Measurements from ENCODE around the gene OSBPL2.

The OSBPL2 gene

GRCh38 chr20:62332421-62332820 is 94.1 kb downstream of the OSBPL2 start:
- Histone ChIP-seq H3K4me3 (ENCODE audit: low read depth in 1 of 2, low read length in 2 of 2) (no peak overlapping the region), H3K27me3 (ENCODE audit: control insufficient read depth in 1 of 2, insufficient read depth in 2 of 2, low read length in 2 of 2) (peaks cover 0 to 3% of the 10 kb centered on the region in 2 donors), H3K4me1 (ENCODE audit: control insufficient read depth in 1 of 2, insufficient read depth in 2 of 2, low read length in 2 of 2) (peaks cover 0 to 6% of the 10 kb centered on the region in 2 donors), H3K9ac (ENCODE audit: low read depth in 1 of 2, low read length in 2 of 2) (no peak overlapping the region), H3K9me3 (ENCODE audit: control insufficient read depth in 1 of 2, low read length in 2 of 2) (no peaks in the 10 kb centered on the region), H3K36me3 (ENCODE audit: control insufficient read depth in 1 of 2, insufficient read depth in 2 of 2, low read length in 2 of 2) (peaks cover 6 to 18% of the 10 kb centered on the region in 2 donors), H3K27ac (ENCODE audit: low read depth, low read length) (no peak overlapping the region)

GRCh38 chr20:62332989-62333819 is 94.9 kb downstream of the OSBPL2 start:
- no peaks in the 10 kb centered on the region for H3K9me3 ChIP-seq (ENCODE audit: control insufficient read depth in 1 of 2, low read length in 2 of 2)
- no peak overlapping the region for H3K9ac ChIP-seq (ENCODE audit: low read depth in 1 of 2, low read length in 2 of 2)
- peaks cover 0 to 10% of the 10 kb centered on the region in 2 donors for H3K4me1 ChIP-seq (ENCODE audit: control insufficient read depth in 1 of 2, insufficient read depth in 2 of 2, low read length in 2 of 2)
- H3K4me3 ChIP-seq (ENCODE audit: low read depth in 1 of 2, low read length in 2 of 2) = no peak overlapping the region
- peaks cover 6 to 22% of the 10 kb centered on the region in 2 donors for H3K36me3 ChIP-seq (ENCODE audit: control insufficient read depth in 1 of 2, insufficient read depth in 2 of 2, low read length in 2 of 2)
- H3K27ac ChIP-seq (ENCODE audit: low read depth, low read length) = no peak overlapping the region
- peaks cover 0 to 3% of the 10 kb centered on the region in 2 donors for H3K27me3 ChIP-seq (ENCODE audit: control insufficient read depth in 1 of 2, insufficient read depth in 2 of 2, low read length in 2 of 2)

- no peak overlapping the region for H3K4me3 ChIP-seq (ENCODE audit: low read depth in 1 of 2, low read length in 2 of 2)
- no peak overlapping the region for H3K9ac ChIP-seq (ENCODE audit: low read depth in 1 of 2, low read length in 2 of 2)
- no peak overlapping the region for H3K27ac ChIP-seq (ENCODE audit: low read depth, low read length)
- no peaks in the 10 kb centered on the region for H3K9me3 ChIP-seq (ENCODE audit: control insufficient read depth in 1 of 2, low read length in 2 of 2)
- peaks cover 0 to 3% of the 10 kb centered on the region in 2 donors for H3K27me3 ChIP-seq (ENCODE audit: control insufficient read depth in 1 of 2, insufficient read depth in 2 of 2, low read length in 2 of 2)
- H3K4me1 ChIP-seq (ENCODE audit: control insufficient read depth in 1 of 2, insufficient read depth in 2 of 2, low read length in 2 of 2) = peaks cover 0 to 10% of the 10 kb centered on the region in 2 donors
- peaks cover 6 to 23% of the 10 kb centered on the region in 2 donors for H3K36me3 ChIP-seq (ENCODE audit: control insufficient read depth in 1 of 2, insufficient read depth in 2 of 2, low read length in 2 of 2)
These were observed 95.7 kb downstream of the OSBPL2 start for GRCh38 chr20:62333820-62334595.

- Histone ChIP-seq H3K36me3 (ENCODE audit: control insufficient read depth in 1 of 2, insufficient read depth in 2 of 2, low read length in 2 of 2) (peaks cover 6 to 23% of the 10 kb centered on the region in 2 donors), H3K4me3 (ENCODE audit: low read depth in 1 of 2, low read length in 2 of 2) (no peak overlapping the region), H3K27ac (ENCODE audit: low read depth, low read length) (no peak overlapping the region), H3K4me1 (ENCODE audit: control insufficient read depth in 1 of 2, insufficient read depth in 2 of 2, low read length in 2 of 2) (peaks cover 0 to 10% of the 10 kb centered on the region in 2 donors), H3K9ac (ENCODE audit: low read depth in 1 of 2, low read length in 2 of 2) (no peak overlapping the region), H3K27me3 (ENCODE audit: control insufficient read depth in 1 of 2, insufficient read depth in 2 of 2, low read length in 2 of 2) (peaks cover 0 to 3% of the 10 kb centered on the region in 2 donors), H3K9me3 (ENCODE audit: control insufficient read depth in 1 of 2, low read length in 2 of 2) (no peaks in the 10 kb centered on the region)
These were observed 96.6 kb downstream of the OSBPL2 start for GRCh38 chr20:62334881-62335280.

- Histone ChIP-seq H3K4me3 (ENCODE audit: low read depth in 1 of 2, low read length in 2 of 2) (no peak overlapping the region), H3K27me3 (ENCODE audit: control insufficient read depth in 1 of 2, insufficient read depth in 2 of 2, low read length in 2 of 2) (peaks cover 0 to 3% of the 10 kb centered on the region in 2 donors), H3K27ac (ENCODE audit: low read depth, low read length) (no peak overlapping the region), H3K4me1 (ENCODE audit: control insufficient read depth in 1 of 2, insufficient read depth in 2 of 2, low read length in 2 of 2) (peaks cover 0 to 10% of the 10 kb centered on the region in 2 donors), H3K9me3 (ENCODE audit: control insufficient read depth in 1 of 2, low read length in 2 of 2) (no peaks in the 10 kb centered on the region), H3K9ac (ENCODE audit: low read depth in 1 of 2, low read length in 2 of 2) (no peak overlapping the region), H3K36me3 (ENCODE audit: control insufficient read depth in 1 of 2, insufficient read depth in 2 of 2, low read length in 2 of 2) (peaks cover 6 to 20% of the 10 kb centered on the region in 2 donors)
These were observed 97.2 kb downstream of the OSBPL2 start for GRCh38 chr20:62335532-62335931.

GRCh38 chr20:62336329-62336728 is 98.0 kb downstream of the OSBPL2 start:
- H3K9ac ChIP-seq (ENCODE audit: low read depth in 1 of 2, low read length in 2 of 2) = no peak overlapping the region
- H3K27ac ChIP-seq (ENCODE audit: low read depth, low read length) = no peak overlapping the region
- peaks cover 6 to 18% of the 10 kb centered on the region in 2 donors for H3K36me3 ChIP-seq (ENCODE audit: control insufficient read depth in 1 of 2, insufficient read depth in 2 of 2, low read length in 2 of 2)
- H3K4me3 ChIP-seq (ENCODE audit: low read depth in 1 of 2, low read length in 2 of 2) = no peak overlapping the region
- peaks cover 0 to 10% of the 10 kb centered on the region in 2 donors for H3K4me1 ChIP-seq (ENCODE audit: control insufficient read depth in 1 of 2, insufficient read depth in 2 of 2, low read length in 2 of 2)
- no peaks in the 10 kb centered on the region for H3K9me3 ChIP-seq (ENCODE audit: control insufficient read depth in 1 of 2, low read length in 2 of 2)
- H3K27me3 ChIP-seq (ENCODE audit: control insufficient read depth in 1 of 2, insufficient read depth in 2 of 2, low read length in 2 of 2) = peaks cover 0 to 3% of the 10 kb centered on the region in 2 donors

GRCh38 chr20:62336775-62337557 is 98.6 kb downstream of the OSBPL2 start:
- H3K9me3 ChIP-seq (ENCODE audit: control insufficient read depth in 1 of 2, low read length in 2 of 2) = no peaks in the 10 kb centered on the region
- peaks cover 0 to 3% of the 10 kb centered on the region in 2 donors for H3K27me3 ChIP-seq (ENCODE audit: control insufficient read depth in 1 of 2, insufficient read depth in 2 of 2, low read length in 2 of 2)
- peaks cover 0 to 10% of the 10 kb centered on the region in 2 donors for H3K4me1 ChIP-seq (ENCODE audit: control insufficient read depth in 1 of 2, insufficient read depth in 2 of 2, low read length in 2 of 2)
- no peak overlapping the region for H3K9ac ChIP-seq (ENCODE audit: low read depth in 1 of 2, low read length in 2 of 2)
- H3K4me3 ChIP-seq (ENCODE audit: low read depth in 1 of 2, low read length in 2 of 2) = no peak overlapping the region
- peaks cover 6 to 15% of the 10 kb centered on the region in 2 donors for H3K36me3 ChIP-seq (ENCODE audit: control insufficient read depth in 1 of 2, insufficient read depth in 2 of 2, low read length in 2 of 2)
- H3K27ac ChIP-seq (ENCODE audit: low read depth, low read length) = no peak overlapping the region

- peaks cover 0 to 10% of the 10 kb centered on the region in 2 donors for H3K4me1 ChIP-seq (ENCODE audit: control insufficient read depth in 1 of 2, insufficient read depth in 2 of 2, low read length in 2 of 2)
- no peak overlapping the region for H3K9ac ChIP-seq (ENCODE audit: low read depth in 1 of 2, low read length in 2 of 2)
- H3K36me3 ChIP-seq (ENCODE audit: control insufficient read depth in 1 of 2, insufficient read depth in 2 of 2, low read length in 2 of 2) = peaks cover 6 to 15% of the 10 kb centered on the region in 2 donors
- H3K4me3 ChIP-seq (ENCODE audit: low read depth in 1 of 2, low read length in 2 of 2) = no peak overlapping the region
- no peaks in the 10 kb centered on the region for H3K9me3 ChIP-seq (ENCODE audit: control insufficient read depth in 1 of 2, low read length in 2 of 2)
- no peak overlapping the region for H3K27ac ChIP-seq (ENCODE audit: low read depth, low read length)
- peaks cover 0 to 3% of the 10 kb centered on the region in 2 donors for H3K27me3 ChIP-seq (ENCODE audit: control insufficient read depth in 1 of 2, insufficient read depth in 2 of 2, low read length in 2 of 2)
These were observed 99.4 kb downstream of the OSBPL2 start for GRCh38 chr20:62337558-62338293.

GRCh38 chr20:62338294-62338620 is 99.9 kb downstream of the OSBPL2 start:
- H3K4me3 ChIP-seq (ENCODE audit: low read depth in 1 of 2, low read length in 2 of 2) = no peak overlapping the region
- H3K9me3 ChIP-seq (ENCODE audit: control insufficient read depth in 1 of 2, low read length in 2 of 2) = no peaks in the 10 kb centered on the region
- no peak overlapping the region for H3K9ac ChIP-seq (ENCODE audit: low read depth in 1 of 2, low read length in 2 of 2)
- H3K36me3 ChIP-seq (ENCODE audit: control insufficient read depth in 1 of 2, insufficient read depth in 2 of 2, low read length in 2 of 2) = peaks cover 6 to 15% of the 10 kb centered on the region in 2 donors
- H3K4me1 ChIP-seq (ENCODE audit: control insufficient read depth in 1 of 2, insufficient read depth in 2 of 2, low read length in 2 of 2) = peaks cover 0 to 10% of the 10 kb centered on the region in 2 donors
- peaks cover 0 to 3% of the 10 kb centered on the region in 2 donors for H3K27me3 ChIP-seq (ENCODE audit: control insufficient read depth in 1 of 2, insufficient read depth in 2 of 2, low read length in 2 of 2)
- H3K27ac ChIP-seq (ENCODE audit: low read depth, low read length) = no peak overlapping the region

All from duodenal mucosa (tissue), 2 donors.